BLaER1 (cell line): Measurements from ENCODE around the gene ATXN7L1.
"Not testable (repeated sequence)": the region's sequence is repeated elsewhere in the genome, so short reads cannot be mapped to it uniquely, and the experiment has no call there.

Source experiments
- H3K27ac ChIP-seq: shearing (Covaris generic); formaldehyde crosslinking; 2 replicates; pipeline ENCODE4 v1.8.1; 2022
- H3K27me3 ChIP-seq: shearing (Covaris generic); formaldehyde crosslinking; 2 replicates; pipeline ENCODE4 v1.8.1; 2022
- H3K36me3 ChIP-seq: shearing (Covaris generic); formaldehyde crosslinking; 2 replicates; pipeline ENCODE4 v1.8.1; 2022
- H3K4me1 ChIP-seq: shearing (Covaris generic); formaldehyde crosslinking; 2 replicates; pipeline ENCODE4 v1.8.1; 2022
- H3K4me2 ChIP-seq: shearing (Covaris generic); formaldehyde crosslinking; 2 replicates; pipeline ENCODE4 v1.8.1; 2022
- H3K4me3 ChIP-seq: shearing (Covaris generic); formaldehyde crosslinking; 2 replicates; pipeline ENCODE4 v1.8.1; 2022
- H3K9ac ChIP-seq: shearing (Covaris generic); formaldehyde crosslinking; 2 replicates; pipeline ENCODE4 v1.8.1; 2022
- H3K9me3 ChIP-seq: shearing (Covaris generic); formaldehyde crosslinking; 2 replicates; pipeline ENCODE4 v1.8.1; 2022
- H4K20me1 ChIP-seq: shearing (Covaris generic); formaldehyde crosslinking; 2 replicates; pipeline ENCODE4 v1.8.1; 2022
- Cebpa-rat ChIP-seq: shearing (Covaris generic); IDR thresholded peaks from 2 replicates; pipeline ENCODE4 v1.8.1; 2022

Gene ATXN7L1

DNA sequence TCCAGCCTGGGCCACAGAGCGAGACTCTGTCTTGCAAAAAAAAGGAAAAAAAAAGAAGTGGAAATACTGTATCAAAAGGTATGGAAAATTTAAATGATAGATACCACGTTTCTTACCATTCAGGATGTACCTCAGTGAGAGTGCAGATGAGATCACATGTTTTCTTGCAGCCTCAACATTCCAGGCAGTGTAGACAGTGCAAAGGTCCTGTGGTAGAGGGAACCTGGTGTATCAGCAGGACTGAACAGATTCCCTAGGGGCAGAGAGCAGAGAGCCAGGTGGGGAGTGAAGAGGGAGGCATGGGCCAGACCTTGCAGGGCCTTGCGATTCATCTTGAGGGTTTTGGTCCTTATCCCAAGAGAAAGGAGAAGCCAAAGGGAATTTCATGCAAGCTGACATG is 17.7 kb upstream of the ATXN7L1 start:
- Histone ChIP-seq H3K9ac (no peak overlapping the region), H3K27me3 (no peaks in the 10 kb centered on the region)

DNA sequence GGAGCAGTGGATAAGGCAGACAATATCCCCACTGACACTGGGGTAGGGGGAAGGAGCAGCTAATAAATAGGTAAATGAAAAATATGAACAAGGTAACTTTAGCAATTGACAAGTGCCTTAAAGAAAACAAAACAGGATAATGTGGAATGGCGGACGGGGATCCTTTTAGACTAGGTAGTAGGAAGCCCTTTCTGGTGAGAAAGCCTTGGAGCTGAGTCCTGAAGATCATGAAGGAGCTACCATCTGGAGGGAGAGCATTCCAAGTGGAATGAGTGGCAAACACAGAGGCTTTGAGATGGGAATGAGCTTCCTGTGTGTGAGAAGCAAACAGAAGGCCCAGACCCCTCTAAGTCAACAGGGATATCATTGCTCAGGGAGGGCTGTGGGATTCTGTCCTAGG is 16.0 kb upstream of the ATXN7L1 start:
- no peak for TF ChIP-seq Cebpa-rat
- H3K27me3 ChIP-seq = no peaks in the 10 kb centered on the region

More for the DNA sequence above, 17.7 kb upstream of the ATXN7L1 start:
- TF ChIP-seq Cebpa-rat = no peak
- no peak overlapping the region for H3K27ac ChIP-seq
- no peaks in the 10 kb centered on the region for H4K20me1 ChIP-seq
- H3K4me3 ChIP-seq = no peak overlapping the region
- H3K4me1 ChIP-seq = no peaks in the 10 kb centered on the region
- no peaks in the 10 kb centered on the region for H3K36me3 ChIP-seq
- no peak overlapping the region for H3K4me2 ChIP-seq
- no peaks in the 10 kb centered on the region for H3K9me3 ChIP-seq

DNA sequence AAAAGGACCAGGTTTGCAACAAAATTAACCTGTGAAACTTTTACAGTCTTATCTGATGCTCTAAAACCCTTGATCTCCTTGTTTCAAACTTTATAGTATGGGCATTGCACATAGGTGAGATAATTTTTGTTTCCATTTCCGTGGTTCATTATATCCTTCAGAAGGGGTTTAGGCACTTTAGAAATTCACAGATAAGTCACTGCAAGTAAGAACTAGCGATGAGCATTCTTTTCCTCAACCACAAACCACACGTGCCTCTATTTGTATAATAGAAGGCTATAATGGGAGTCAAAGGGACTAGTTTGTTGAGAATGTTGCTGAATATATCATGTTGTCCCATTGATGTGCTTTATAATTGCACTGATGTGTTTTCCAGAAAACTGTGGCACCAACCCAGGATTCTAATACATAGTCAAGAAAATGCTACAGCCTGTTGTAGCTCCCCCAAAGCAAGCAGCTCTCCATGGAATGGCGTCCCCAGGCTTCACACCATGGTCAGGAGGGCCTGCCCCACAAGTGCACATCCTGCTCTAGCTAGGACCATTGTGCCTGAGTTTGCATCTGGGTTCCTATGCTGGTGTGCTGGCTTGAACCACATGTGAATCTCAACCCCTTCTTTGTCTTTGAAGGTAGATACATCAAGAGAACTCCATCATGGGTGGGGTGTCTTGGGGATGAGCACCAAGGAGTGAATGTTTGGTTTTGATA is 14.0 kb upstream of the ATXN7L1 start:
- Histone ChIP-seq H3K36me3 (no peaks in the 10 kb centered on the region), H3K27ac (no peak overlapping the region), H3K4me3 (no peak overlapping the region), H4K20me1 (no peaks in the 10 kb centered on the region), H3K4me1 (peaks cover 4% of the 10 kb centered on the region), H3K4me2 (no peak overlapping the region), H3K9me3 (no peaks in the 10 kb centered on the region), H3K27me3 (no peaks in the 10 kb centered on the region), H3K9ac (no peak overlapping the region)
- no peak for TF ChIP-seq Cebpa-rat

More for the DNA sequence above, 16.0 kb upstream of the ATXN7L1 start:
- H3K36me3 ChIP-seq = no peaks in the 10 kb centered on the region
- no peak overlapping the region for H3K4me2 ChIP-seq
- H3K4me3 ChIP-seq = no peak overlapping the region
- no peak overlapping the region for H3K27ac ChIP-seq
- H3K9ac ChIP-seq = no peak overlapping the region
- no peaks in the 10 kb centered on the region for H3K9me3 ChIP-seq
- H3K4me1 ChIP-seq = no peaks in the 10 kb centered on the region
- H4K20me1 ChIP-seq = no peaks in the 10 kb centered on the region

DNA sequence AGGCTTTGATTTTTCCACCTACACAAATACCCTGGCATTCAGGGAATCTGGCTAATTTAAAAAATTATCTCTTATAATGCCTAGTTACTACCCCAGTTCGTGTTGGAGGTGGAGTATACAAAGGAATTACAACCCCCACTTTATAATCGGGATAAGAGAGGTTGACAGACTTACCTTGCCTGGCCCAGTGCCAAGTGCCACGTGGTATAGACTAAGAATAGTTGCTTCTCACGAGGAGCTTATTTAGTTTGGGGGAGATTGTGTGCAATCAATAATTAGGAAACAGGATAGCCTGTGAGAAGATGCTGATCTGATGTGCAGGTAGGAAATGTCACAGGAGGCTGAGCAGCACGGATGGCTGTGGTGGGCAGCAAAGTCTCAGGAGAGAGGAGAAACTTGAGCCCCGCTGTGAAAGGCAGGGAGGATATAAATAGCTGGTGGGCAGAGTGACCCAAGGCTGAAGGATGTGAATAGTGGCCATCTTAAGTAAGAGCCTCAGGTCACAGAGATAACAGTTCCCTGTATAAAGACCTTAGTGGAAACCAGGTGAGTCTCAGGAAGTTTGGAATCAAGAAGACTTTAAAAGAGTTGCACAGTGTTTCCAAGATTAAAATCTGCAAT is 11.3 kb upstream of the ATXN7L1 start:
- Histone ChIP-seq H4K20me1 (no peaks in the 10 kb centered on the region), H3K4me3 (no peak overlapping the region), H3K4me1 (peaks cover 9% of the 10 kb centered on the region), H3K27ac (no peak overlapping the region), H3K9ac (no peak overlapping the region), H3K36me3 (no peaks in the 10 kb centered on the region), H3K9me3 (0 out of 2 replicates have a peak, but pooled peaks cover 3% of the 10 kb centered on the region), H3K27me3 (no peaks in the 10 kb centered on the region), H3K4me2 (no peak overlapping the region)
- TF ChIP-seq Cebpa-rat = no peak

DNA sequence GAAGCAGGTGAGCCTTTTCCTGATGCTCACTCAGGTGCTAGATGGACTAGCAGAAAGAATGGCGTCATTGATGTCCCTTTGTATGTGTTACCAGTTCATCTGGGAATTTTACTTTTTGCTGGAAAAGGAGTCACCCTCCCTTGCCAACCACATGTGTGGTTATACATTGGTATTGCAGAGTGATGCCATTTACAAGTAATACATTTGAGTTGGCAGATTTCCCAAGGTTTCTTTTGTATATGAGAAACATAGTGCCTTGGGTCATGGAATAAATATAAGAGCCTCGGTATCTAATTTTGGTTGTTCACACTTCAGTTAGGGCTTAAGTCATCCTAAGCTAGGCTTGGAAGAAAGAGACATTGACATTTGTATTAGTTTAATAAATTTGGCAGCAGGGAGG is 10.4 kb upstream of the ATXN7L1 start:
- Histone ChIP-seq H3K4me3 (no peak overlapping the region), H3K27ac (no peak overlapping the region), H3K27me3 (no peaks in the 10 kb centered on the region), H3K4me1 (peaks cover 9% of the 10 kb centered on the region), H3K9ac (no peak overlapping the region), H3K9me3 (0 out of 2 replicates have a peak, but pooled peaks cover 3% of the 10 kb centered on the region), H3K4me2 (no peak overlapping the region), H3K36me3 (no peaks in the 10 kb centered on the region), H4K20me1 (no peaks in the 10 kb centered on the region)
- TF ChIP-seq Cebpa-rat = no peak

DNA sequence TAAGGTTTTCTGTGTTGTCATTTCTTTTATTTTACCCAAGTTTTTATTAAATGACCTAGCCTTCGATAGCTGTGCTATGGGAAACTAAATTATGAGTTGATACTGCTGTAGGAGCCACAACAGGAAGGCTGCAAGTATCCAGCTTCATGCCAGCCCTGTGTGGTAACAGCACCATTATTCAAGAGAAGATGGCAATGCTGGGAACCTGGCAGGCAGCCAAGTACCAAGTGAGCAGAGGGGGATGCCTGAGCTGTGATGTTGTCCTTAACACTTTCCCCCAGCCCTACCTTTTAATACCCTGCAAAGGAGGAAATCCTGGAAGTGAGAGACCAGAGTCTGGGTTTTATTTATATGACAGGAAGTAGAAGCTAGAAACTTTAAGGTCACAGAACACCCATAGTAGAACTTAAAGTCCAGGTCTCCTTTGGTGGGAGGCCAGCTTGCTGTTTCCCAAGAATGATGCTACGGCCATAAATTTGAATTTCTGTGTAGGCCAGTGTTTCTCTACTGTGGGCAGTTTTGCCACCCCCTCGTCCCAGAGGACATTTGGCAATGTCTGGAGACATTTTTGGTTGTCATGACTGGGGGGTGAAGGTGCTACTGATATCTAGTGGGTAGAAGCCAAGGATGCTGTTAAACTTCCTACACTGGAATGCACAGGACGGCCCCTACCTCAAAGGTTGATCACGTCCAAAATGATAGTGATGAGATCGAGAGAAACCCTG is 9.2 kb upstream of the ATXN7L1 start:
- no peak overlapping the region for H3K4me3 ChIP-seq
- no peaks in the 10 kb centered on the region for H4K20me1 ChIP-seq
- no peaks in the 10 kb centered on the region; the same call in 1 of the 2 replicates for H3K27me3 ChIP-seq
- 0 out of 2 replicates have a peak, but pooled peaks cover 3% of the 10 kb centered on the region for H3K9me3 ChIP-seq
- H3K4me2 ChIP-seq = peak overlapping the region; percentile 23; the same call in 1 of the 2 replicates
- TF ChIP-seq Cebpa-rat = no peak
- peaks cover 9% of the 10 kb centered on the region for H3K4me1 ChIP-seq
- no peak overlapping the region for H3K27ac ChIP-seq
- H3K36me3 ChIP-seq = no peaks in the 10 kb centered on the region
- no peak overlapping the region for H3K9ac ChIP-seq

DNA sequence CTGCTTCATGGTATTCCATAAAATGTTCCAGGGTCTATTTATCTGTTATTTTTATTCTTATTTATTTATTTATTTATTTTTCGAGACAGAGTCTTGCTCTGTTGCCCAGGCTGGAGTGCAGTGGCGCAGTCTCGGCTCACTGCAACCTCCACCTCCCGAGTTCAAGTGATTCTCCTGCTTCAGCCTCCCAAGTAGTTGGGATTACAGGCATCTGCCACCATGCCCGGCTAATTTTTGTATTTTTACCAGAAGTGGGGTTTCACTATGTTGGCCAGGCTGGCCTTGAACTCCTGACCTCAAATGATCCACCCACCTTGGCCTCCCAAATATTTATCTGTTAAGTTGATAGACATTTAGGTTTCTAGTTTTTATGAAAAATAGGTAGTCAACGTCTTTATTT is 6.8 kb upstream of the ATXN7L1 start:
- not testable (repeated sequence) for H3K4me2 ChIP-seq, H3K9ac ChIP-seq, H3K9me3 ChIP-seq, H3K4me3 ChIP-seq, H3K27ac ChIP-seq, H3K36me3 ChIP-seq, H4K20me1 ChIP-seq
- peaks cover 12% of the 10 kb centered on the region for H3K27me3 ChIP-seq
- peaks cover 11% of the 10 kb centered on the region for H3K4me1 ChIP-seq

DNA sequence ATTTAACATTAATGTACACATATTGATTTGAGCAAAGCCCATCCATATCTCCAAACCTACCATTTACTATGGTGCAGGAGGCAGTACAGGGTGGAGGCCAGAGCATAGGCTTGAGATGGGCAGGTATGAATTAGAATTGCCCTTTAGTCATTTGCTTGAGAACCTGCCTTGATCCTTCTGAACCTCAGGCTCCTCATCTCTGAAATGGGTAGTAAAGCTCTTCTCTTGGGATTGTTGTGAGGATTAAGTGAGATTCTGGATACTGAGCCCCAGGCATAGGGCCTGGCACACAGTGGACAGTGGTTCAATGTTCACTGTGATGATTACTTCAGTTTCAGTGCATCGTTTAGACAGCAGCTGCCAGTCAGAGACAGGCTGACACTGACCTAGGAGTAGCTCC is 5.0 kb upstream of the ATXN7L1 start:
- Histone ChIP-seq H3K36me3 (no peaks in the 10 kb centered on the region), H3K9me3 (0 out of 2 replicates have a peak, but pooled peaks cover 3% of the 10 kb centered on the region), H3K4me1 (peaks cover 24% of the 10 kb centered on the region), H3K9ac (no peak overlapping the region), H3K4me2 (no peak overlapping the region), H3K4me3 (no peak overlapping the region), H4K20me1 (no peaks in the 10 kb centered on the region), H3K27ac (no peak overlapping the region), H3K27me3 (peaks cover 28% of the 10 kb centered on the region)
- TF ChIP-seq Cebpa-rat = no peak

DNA sequence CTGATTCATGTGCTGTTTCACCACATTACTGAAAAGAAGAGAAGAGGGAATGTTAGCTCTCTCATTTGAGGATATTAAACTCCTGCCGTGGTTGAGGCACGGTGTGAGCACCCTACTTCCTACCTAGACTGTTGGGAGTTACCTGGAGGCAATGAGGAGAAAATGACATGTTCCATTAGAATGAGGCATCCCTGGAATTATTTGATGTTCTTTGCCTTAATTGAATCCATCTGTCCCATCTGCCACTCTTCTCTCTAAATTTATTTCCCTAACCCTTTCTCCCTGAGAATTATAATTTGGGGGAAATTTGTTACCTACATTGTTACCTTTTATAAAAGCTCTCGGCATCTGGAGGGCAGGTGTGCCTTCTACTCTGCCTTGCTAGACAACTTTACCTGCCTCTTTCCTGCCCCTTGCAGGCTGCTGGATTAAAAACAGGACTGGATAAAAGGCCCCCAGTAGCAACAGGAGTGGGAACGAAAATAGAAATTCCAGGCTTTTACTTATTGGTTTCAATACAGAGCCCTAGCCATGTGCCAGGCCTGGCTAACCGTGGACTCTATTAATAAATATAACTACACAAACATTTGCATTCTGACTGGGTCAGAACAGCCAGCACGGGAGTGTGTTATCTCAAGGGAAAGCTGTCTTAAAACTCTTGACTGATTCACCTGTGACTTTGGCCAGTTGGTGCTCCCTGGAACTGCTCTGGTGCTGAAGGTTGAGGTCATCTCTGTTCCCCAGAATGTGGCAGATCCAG is 4.4 kb upstream of the ATXN7L1 start:
- TF ChIP-seq Cebpa-rat = no peak
- H3K27ac ChIP-seq = no peak overlapping the region
- no peaks in the 10 kb centered on the region for H3K36me3 ChIP-seq
- no peaks in the 10 kb centered on the region for H4K20me1 ChIP-seq
- H3K4me1 ChIP-seq = peaks cover 26% of the 10 kb centered on the region
- H3K9me3 ChIP-seq = 0 out of 2 replicates have a peak, but pooled peaks cover 3% of the 10 kb centered on the region
- H3K4me3 ChIP-seq = no peak overlapping the region
- H3K4me2 ChIP-seq = no peak overlapping the region
- H3K27me3 ChIP-seq = peaks cover 28% of the 10 kb centered on the region
- H3K9ac ChIP-seq = no peak overlapping the region
